GM12878 (cell line): ENCODE measurements around the gene GLB1L. TPM values are rescaled to one million over a fixed set of nuclear protein-coding genes. Genes with fewer than 3 reads are reported as not detected.
A peak's percentile ranks its signal among the peaks of the same experiment; 100 is the strongest.

Source experiments
- ATAC-seq: fragments of 200-7000 bp; cut with Tn5 transposase; 3 replicates; pipeline ENCODE4 v1.9.1; 2020; ENCODE audit warnings: mild to moderate bottlenecking, moderate library complexity
- BruUV-seq: library from RNA; stranded (reverse); fragments of 400-500 nt; replicated peaks from 2 replicates; lab custom pipeline; 2021; lab: Mats Ljungman, UMichigan
- CTCF ChIA-PET: fragments of 300-600 bp; sonication (Branson Sonifier 250); formaldehyde crosslinking; extraction: SDS; loops from one replicate; lab custom pipeline; 2021; ENCODE audit warnings: inconsistent platforms; lab: Yijun Ruan, JAX
- POLR2A ChIA-PET: fragments of 350-600 bp; formaldehyde crosslinking; extraction: SDS; loops from one replicate; lab custom pipeline; 2021; ENCODE audit warnings: inconsistent platforms; lab: Charles Lee
- RAD21 ChIA-PET: fragments of 300-600 bp; sonication (Branson Sonifier 250); formaldehyde crosslinking; loops from one replicate; lab custom pipeline; 2023; ENCODE audit warnings: antibody characterized with exemption; ENCODE audit not compliant: unreplicated experiment; lab: Charles Lee
- SMC1A ChIA-PET: fragments of 300-600 bp; sonication (Branson Sonifier 250); formaldehyde crosslinking; loops from one replicate; lab custom pipeline; 2023; ENCODE audit not compliant: unreplicated experiment, uncharacterized antibody; lab: Charles Lee
- DNase-seq: peaks from one replicate; pipeline ENCODE4 v3.0.0-alpha.2; 2011; ENCODE audit warnings: low read depth, low spot score
- FAIRE-seq: peaks from 3 replicates; lab custom pipeline; 2011; peaks lifted over from hg19 to GRCh38; lab: Jason Lieb, UNC
- H2AFZ ChIP-seq: 2 replicates; pipeline ENCODE4 v1.6.0; 2011; ENCODE audit warnings: low read depth, low read length, control low read depth; ENCODE audit not compliant: control insufficient read depth
- H3K27ac ChIP-seq: 2 replicates; pipeline ENCODE4 v1.5.1; 2011; ENCODE audit warnings: control low read depth; ENCODE audit not compliant: control insufficient read depth, insufficient read depth
- H3K27me3 ChIP-seq, 2 experiments: replicated peaks in 1 of 2; 2 replicates each; pipeline versions ENCODE4 v1.6.0 to v1.6.1; 2011; ENCODE audit warnings: low read length in 1 of 2; ENCODE audit not compliant: control insufficient read depth in 2 of 2, insufficient read depth in 2 of 2
- H3K36me3 ChIP-seq, 2 experiments: 2 replicates each; pipeline ENCODE4 v1.5.1; 2011; ENCODE audit warnings: low read length in 1 of 2; ENCODE audit not compliant: control insufficient read depth in 2 of 2, insufficient read depth in 2 of 2
- H3K4me1 ChIP-seq: 2 replicates; pipeline ENCODE4 v1.6.1; 2011; ENCODE audit warnings: mild to moderate bottlenecking, low read length, moderate library complexity, mixed read lengths; ENCODE audit not compliant: control insufficient read depth, insufficient read depth
- H3K4me2 ChIP-seq: 2 replicates; pipeline ENCODE4 v1.6.0; 2011; ENCODE audit warnings: control low read depth; ENCODE audit not compliant: control insufficient read depth, insufficient read depth
- H3K4me3 ChIP-seq: fragments of 200-600 bp; sonication (generic); 2 replicates; pipeline ENCODE4 v1.5.1; 2016
- H3K79me2 ChIP-seq: 2 replicates; pipeline ENCODE4 v1.6.0; 2011; ENCODE audit warnings: low read length; ENCODE audit not compliant: control insufficient read depth, insufficient read depth
- H3K9ac ChIP-seq: 2 replicates; pipeline ENCODE4 v1.8.0; 2011; ENCODE audit warnings: low read length, control low read depth, mixed read lengths; ENCODE audit not compliant: control insufficient read depth, insufficient read depth
- H3K9me3 ChIP-seq: replicated peaks from 3 replicates; pipeline ENCODE4 v1.5.1; 2011; ENCODE audit warnings: mild to moderate bottlenecking, low read length; ENCODE audit not compliant: control insufficient read depth, insufficient read depth
- H4K20me1 ChIP-seq: 2 replicates; pipeline ENCODE4 v1.6.0; 2011; ENCODE audit not compliant: control insufficient read depth, insufficient read depth
- CBX3 ChIP-seq: fragments of 200-600 bp; sonication (generic); IDR thresholded peaks from 2 replicates; pipeline ENCODE4 v1.6.1; 2016; ENCODE audit warnings: low read depth, borderline replicate concordance
- CEBPB ChIP-seq, 2 experiments: fragments of 150-350 bp in 1 of 2; IDR thresholded peaks; 2 replicates each; pipeline ENCODE4 v1.6.1; 2012 to 2014; ENCODE audit warnings: low read depth in 2 of 2, low read length in 2 of 2, borderline replicate concordance in 1 of 2, inconsistent platforms in 1 of 2
- EP300 ChIP-seq, 2 experiments: fragments of 150-350 bp in 1 of 2; IDR thresholded peaks; 2 replicates each; pipeline ENCODE4 v1.6.1; 2011 to 2012; ENCODE audit warnings: low read depth in 2 of 2, low read length in 2 of 2, borderline replicate concordance in 1 of 2, improper control_type of control experiment in 1 of 2, inconsistent platforms in 1 of 2; ENCODE audit not compliant: control insufficient read depth in 1 of 2
- FOXM1 ChIP-seq: IDR thresholded peaks from 2 replicates; pipeline ENCODE4 v1.6.1; 2012; ENCODE audit warnings: low read depth, mild to moderate bottlenecking, inconsistent platforms, low read length, moderate library complexity
- HCFC1 ChIP-seq: fragments of 150-350 bp; IDR thresholded peaks from 2 replicates; pipeline ENCODE4 v1.6.1; 2014; ENCODE audit warnings: low read length
- IKZF1 ChIP-seq: fragments of 450-650 bp; conservative IDR thresholded peaks from 2 replicates; pipeline ENCODE4 v1.6.1; 2017; ENCODE audit warnings: antibody characterized with exemption, mild to moderate bottlenecking
- IKZF2 ChIP-seq, 2 experiments: fragments of 450-650 bp; IDR thresholded peaks; 2 replicates each; pipeline ENCODE4 v1.6.1; 2017; ENCODE audit warnings: mild to moderate bottlenecking in 2 of 2, moderate library complexity in 2 of 2
- NRF1 ChIP-seq: conservative IDR thresholded peaks from 2 replicates; pipeline ENCODE4 v1.6.1; 2011; ENCODE audit warnings: mild to moderate bottlenecking, low read depth, low read length, improper control_type of control experiment
- WGBS: methylation state at CpG from one replicate; pipeline ENCODE4 v1.1.6; 2016; ENCODE audit warnings: low lambda C conversion rate; ENCODE audit not compliant: insufficient replicate concordance, insufficient coverage; ENCODE audit errors: missing lambda C conversion rate; 5-methylcytosine and 5-hydroxymethylcytosine counted together
- in situ Hi-C: fragments of 300-500 bp; cut with MboI; formaldehyde crosslinking; loops from 9 replicates; pipeline ENCODE4 v1.14.3; 2018; ENCODE audit warnings: mixed read lengths
- intact Hi-C: fragments of 100-400 bp; cut with micrococcal nuclease; formaldehyde crosslinking; loops from one replicate; pipeline ENCODE4 v1.14.2; 2022; ENCODE audit not compliant: unreplicated experiment
- polyA plus RNA-seq, 11 experiments: library from polyadenylated mRNA; depleted of rRNA in 4 of 11; unstranded in 6 of 11; stranded (reverse) in 5 of 11; fragments of >200 nt; fragmentation: Nextera tagmentation in 4 of 11; fragmentation: Illumina TruSeq in 1 of 11; extraction: Ambion mirVana in 4 of 11; extraction: Trizol in 1 of 11; gene quantifications; 1 replicate in 1 of 11; 2 replicates in 10 of 11; pipeline versions ENCODE4 v1.2.1 to v1.2.3, GENCODE V29; 2011 to 2016; ENCODE audit warnings: inconsistent platforms in 2 of 11, missing spikeins in 2 of 11, low read depth in 1 of 11
- total RNA-seq, 4 experiments: library from RNA; depleted of rRNA in 3 of 4; stranded (reverse); fragments of >200 nt in 3 of 4; fragmentation: Illumina TruSeq in 1 of 4; extraction: Trizol in 1 of 4; gene quantifications; 2 replicates each; pipeline versions ENCODE4 v1.2.1 to v1.2.3, GENCODE V29; 2013 to 2021
- TF ChIP-seq, protein P1 (sequence below): fragments of 450-650 bp; IDR thresholded peaks from 2 replicates; pipeline ENCODE4 v1.6.1; 2018; ENCODE audit warnings: borderline replicate concordance, mild to moderate bottlenecking; ENCODE audit not compliant: partially characterized antibody
- TF ChIP-seq, protein P2 (sequence below): fragments of 450-650 bp; formaldehyde crosslinking; IDR thresholded peaks from 2 replicates; pipeline ENCODE4 v1.4.0; 2020; ENCODE audit warnings: mild to moderate bottlenecking, moderate library complexity

GLB1L gene
- total and polyA plus RNA-seq, 10 of the 15 experiments (the other 5 are each of a cell fraction or from before 2014, with no cell fraction given), result 0.29 to 4.6 (median 2.7) TPM

DNA sequence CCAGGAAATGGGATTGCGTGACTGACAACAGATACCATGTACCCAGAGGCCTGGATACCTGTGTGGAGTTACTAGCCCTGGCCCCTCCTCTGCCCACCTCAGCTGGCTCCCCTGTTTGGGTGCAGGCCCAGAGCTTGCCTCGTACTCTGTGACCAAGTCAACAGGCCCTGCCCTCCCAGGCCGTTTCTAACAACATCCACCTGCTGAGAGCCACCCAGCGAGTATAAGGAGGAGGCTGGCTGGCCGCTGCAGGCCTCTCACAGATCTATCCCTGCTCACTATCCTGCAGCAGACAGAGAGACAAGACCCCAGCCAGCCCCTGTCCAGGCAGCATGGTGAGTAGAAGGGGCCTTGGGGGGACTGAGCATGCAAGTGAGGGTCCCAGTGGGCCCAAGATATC is 21.0 kb upstream of the GLB1L start (continued):
- no peak for TF ChIP-seq FOXM1
- TF ChIP-seq, protein P1, sequence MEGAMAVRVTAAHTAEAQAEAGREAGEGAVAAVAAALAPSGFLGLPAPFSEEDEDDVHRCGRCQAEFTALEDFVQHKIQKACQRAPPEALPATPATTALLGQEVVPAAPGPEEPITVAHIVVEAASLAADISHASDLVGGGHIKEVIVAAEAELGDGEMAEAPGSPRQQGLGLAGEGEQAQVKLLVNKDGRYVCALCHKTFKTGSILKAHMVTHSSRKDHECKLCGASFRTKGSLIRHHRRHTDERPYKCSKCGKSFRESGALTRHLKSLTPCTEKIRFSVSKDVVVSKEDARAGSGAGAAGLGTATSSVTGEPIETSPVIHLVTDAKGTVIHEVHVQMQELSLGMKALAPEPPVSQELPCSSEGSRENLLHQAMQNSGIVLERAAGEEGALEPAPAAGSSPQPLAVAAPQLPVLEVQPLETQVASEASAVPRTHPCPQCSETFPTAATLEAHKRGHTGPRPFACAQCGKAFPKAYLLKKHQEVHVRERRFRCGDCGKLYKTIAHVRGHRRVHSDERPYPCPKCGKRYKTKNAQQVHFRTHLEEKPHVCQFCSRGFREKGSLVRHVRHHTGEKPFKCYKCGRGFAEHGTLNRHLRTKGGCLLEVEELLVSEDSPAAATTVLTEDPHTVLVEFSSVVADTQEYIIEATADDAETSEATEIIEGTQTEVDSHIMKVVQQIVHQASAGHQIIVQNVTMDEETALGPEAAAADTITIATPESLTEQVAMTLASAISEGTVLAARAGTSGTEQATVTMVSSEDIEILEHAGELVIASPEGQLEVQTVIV, result no peak
- TF ChIP-seq IKZF1, result no peak

DNA sequence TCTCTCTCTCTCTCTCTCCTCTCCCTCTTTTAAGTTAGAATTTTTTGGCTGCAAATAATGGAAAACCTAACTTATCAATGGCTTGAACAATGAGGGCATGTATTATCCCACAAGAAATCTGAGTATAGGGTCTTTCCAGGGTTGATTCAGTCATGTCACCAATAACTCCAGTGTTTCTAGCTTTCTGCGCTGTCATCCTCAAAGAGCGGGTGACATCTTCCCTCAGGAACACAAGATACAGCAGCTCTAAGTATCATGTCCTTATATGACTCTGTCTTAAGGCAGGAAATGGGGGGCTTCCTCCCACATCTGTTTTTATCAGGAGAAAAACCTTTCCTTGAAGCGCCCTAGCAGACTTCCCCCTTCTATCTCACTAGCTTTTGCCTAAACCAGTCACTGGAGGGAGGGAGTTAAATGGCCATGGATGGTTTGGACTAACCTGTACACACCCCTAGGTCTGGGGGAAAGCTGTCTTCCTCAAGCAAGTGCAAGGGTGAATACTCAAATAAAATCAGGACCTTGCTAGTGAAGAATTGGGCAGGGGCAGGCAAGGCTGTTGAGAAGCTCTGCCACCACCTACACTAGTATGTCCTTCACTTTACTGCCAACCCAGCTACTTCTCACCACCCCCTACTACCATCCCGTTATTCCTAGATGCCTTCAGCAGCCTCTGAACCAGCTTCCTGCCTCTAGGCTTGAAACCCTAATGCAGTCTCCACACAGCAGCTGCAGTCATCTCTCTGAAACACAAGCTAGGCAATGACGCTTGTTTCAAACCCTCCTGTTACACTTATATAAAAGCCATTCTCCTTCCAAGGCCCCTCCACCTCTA is 16.0 kb upstream of the GLB1L start:
- CTCF ChIA-PET, result interaction anchor here (0.8 to 4.2 kb wide), 6 partner anchors 9 to 37 kb away, joined by 3 to 33 read pairs (median 4); partner anchors contain the start of gene DNAJB2
- TF ChIP-seq IKZF2 (IDR thresholded peaks at IDR 0.05) (no peak), CBX3 (no peak), NRF1 (no peak), CEBPB (IDR thresholded peaks at IDR 0.05; ENCODE audit: borderline replicate concordance in 1 of 2, low read depth in 2 of 2, low read length in 2 of 2) (no peak), EP300 (IDR thresholded peaks at IDR 0.05; ENCODE audit: borderline replicate concordance in 1 of 2, control insufficient read depth in 1 of 2, low read depth in 2 of 2, low read length in 2 of 2) (no peak), HCFC1 (no peak)
- TF ChIP-seq, protein P2, sequence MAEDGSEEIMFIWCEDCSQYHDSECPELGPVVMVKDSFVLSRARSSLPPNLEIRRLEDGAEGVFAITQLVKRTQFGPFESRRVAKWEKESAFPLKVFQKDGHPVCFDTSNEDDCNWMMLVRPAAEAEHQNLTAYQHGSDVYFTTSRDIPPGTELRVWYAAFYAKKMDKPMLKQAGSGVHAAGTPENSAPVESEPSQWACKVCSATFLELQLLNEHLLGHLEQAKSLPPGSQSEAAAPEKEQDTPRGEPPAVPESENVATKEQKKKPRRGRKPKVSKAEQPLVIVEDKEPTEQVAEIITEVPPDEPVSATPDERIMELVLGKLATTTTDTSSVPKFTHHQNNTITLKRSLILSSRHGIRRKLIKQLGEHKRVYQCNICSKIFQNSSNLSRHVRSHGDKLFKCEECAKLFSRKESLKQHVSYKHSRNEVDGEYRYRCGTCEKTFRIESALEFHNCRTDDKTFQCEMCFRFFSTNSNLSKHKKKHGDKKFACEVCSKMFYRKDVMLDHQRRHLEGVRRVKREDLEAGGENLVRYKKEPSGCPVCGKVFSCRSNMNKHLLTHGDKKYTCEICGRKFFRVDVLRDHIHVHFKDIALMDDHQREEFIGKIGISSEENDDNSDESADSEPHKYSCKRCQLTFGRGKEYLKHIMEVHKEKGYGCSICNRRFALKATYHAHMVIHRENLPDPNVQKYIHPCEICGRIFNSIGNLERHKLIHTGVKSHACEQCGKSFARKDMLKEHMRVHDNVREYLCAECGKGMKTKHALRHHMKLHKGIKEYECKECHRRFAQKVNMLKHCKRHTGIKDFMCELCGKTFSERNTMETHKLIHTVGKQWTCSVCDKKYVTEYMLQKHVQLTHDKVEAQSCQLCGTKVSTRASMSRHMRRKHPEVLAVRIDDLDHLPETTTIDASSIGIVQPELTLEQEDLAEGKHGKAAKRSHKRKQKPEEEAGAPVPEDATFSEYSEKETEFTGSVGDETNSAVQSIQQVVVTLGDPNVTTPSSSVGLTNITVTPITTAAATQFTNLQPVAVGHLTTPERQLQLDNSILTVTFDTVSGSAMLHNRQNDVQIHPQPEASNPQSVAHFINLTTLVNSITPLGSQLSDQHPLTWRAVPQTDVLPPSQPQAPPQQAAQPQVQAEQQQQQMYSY (CRISPR knock-in tag), result no peak
- TF ChIP-seq, all 136 proteins: peak for 0
- no peaks in the 10 kb centered on the region for H3K4me1 ChIP-seq
- RAD21 ChIA-PET, result interaction anchor here (0.7 to 1.4 kb wide), 5 partner anchors 9 to 34 kb away, joined by 3 to 6 read pairs (median 4); partner anchors contain the start of genes ANKZF1 and ATG9A
- DNase-seq, result no peak
- intact Hi-C loops, result no loop called here
- peaks cover 0 to 4% of the 10 kb centered on the region in 2 experiments; a peak in 1 of 4 replicates for H3K27me3 ChIP-seq
- no peaks in the 10 kb centered on the region for H4K20me1 ChIP-seq
- no peak overlapping the region for H3K27ac ChIP-seq
- no peak overlapping the region for H3K4me3 ChIP-seq
- ATAC-seq, result 0 out of 3 replicates have a peak, but pooled peaks have one; percentile 23
- H3K4me2 ChIP-seq, result no peak overlapping the region
- H2AFZ ChIP-seq, result no peak overlapping the region
- no peaks in the 10 kb centered on the region for H3K9me3 ChIP-seq
- no TSS peak for BruUV-seq
- no peak for FAIRE-seq
- SMC1A ChIA-PET, result interaction anchor here (0.6 to 1.8 kb wide), 3 partner anchors 12 to 296 kb away, joined by 3 to 5 read pairs (median 3); no protein-coding TSS in a partner anchor
- POLR2A ChIA-PET, result interaction anchor here (0.9 to 1.0 kb wide), 2 partner anchors 16 to 32 kb away, joined by 3 read pairs; partner anchors contain the start of genes ANKZF1 and ATG9A
- H3K36me3 ChIP-seq, result no peaks in the 10 kb centered on the region
- no peak overlapping the region for H3K9ac ChIP-seq
- 50% methylated on average over 5 of the region's 5 CpGs for WGBS
- H3K79me2 ChIP-seq, result no peaks in the 10 kb centered on the region
- in situ Hi-C loops, result no loop called here
